H4 (cell line): Measurements from ENCODE around the gene GPR26. TPM values are rescaled to one million over a fixed set of nuclear protein-coding genes. Genes with fewer than 3 reads are reported as not detected.

Source experiments
- DNase-seq: peaks from one replicate; pipeline ENCODE4 v3.0.0-alpha.2; 2015; ENCODE audit warnings: low spot score
- total RNA-seq: library from RNA; depleted of rRNA; stranded (reverse); fragments of >200 nt; shearing (Covaris generic); gene quantifications from 2 replicates; pipeline ENCODE4 v1.2.3, GENCODE V29; 2014; rRNA removed

The GPR26 gene, protein sequence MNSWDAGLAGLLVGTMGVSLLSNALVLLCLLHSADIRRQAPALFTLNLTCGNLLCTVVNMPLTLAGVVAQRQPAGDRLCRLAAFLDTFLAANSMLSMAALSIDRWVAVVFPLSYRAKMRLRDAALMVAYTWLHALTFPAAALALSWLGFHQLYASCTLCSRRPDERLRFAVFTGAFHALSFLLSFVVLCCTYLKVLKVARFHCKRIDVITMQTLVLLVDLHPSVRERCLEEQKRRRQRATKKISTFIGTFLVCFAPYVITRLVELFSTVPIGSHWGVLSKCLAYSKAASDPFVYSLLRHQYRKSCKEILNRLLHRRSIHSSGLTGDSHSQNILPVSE
- not detected in 2 replicates for total RNA-seq

DNA sequence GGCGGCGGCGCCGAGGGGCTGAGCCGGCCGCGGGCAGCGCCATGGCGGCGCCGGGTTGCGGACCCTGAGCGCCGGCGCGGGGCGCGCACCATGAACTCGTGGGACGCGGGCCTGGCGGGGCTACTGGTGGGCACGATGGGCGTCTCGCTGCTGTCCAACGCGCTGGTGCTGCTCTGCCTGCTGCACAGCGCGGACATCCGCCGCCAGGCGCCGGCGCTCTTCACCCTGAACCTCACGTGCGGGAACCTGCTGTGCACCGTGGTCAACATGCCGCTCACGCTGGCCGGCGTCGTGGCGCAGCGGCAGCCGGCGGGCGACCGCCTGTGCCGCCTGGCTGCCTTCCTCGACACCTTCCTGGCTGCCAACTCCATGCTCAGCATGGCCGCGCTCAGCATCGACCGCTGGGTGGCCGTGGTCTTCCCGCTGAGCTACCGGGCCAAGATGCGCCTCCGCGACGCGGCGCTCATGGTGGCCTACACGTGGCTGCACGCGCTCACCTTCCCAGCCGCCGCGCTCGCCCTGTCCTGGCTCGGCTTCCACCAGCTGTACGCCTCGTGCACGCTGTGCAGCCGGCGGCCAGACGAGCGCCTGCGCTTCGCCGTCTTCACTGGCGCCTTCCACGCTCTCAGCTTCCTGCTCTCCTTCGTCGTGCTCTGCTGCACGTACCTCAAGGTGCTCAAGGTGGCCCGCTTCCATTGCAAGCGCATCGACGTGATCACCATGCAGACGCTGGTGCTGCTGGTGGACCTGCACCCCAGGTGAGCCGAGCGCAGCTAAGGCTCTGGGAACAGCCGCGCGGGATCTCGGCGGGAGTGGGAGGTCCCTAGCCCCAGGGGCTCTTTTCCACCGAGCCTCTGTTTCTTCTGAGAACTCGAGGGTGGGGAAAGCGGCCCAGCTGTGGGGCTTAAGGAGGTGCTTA is at the start of gene GPR26:
Gene GPR26 (plus strand): TSS at position 38 of the 919 bp plus-strand sequence. CDS start 53 bp downstream, at position 91.
- DNase-seq, result no peak

DNA sequence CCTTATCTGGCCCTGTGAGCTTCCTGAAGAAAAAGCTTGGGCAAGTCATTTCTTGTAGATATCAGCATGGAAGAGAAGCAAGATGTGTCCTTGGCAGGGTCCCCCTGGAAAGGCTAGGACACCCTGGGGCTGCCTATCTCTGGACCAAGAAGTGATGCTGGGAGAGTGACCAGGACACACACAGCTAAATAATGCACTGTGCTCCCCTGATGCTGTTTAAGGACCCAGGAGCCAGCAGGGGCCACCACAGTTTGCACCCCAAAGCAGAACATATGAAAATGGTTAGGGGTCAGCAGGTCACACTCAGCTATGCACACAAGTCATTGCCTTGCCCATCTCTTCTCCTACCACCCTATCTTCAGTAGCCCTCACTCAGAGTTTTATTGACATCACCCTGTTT is 47.9 kb upstream of the GPR26 start:
- DNase-seq, result no peak

DNA sequence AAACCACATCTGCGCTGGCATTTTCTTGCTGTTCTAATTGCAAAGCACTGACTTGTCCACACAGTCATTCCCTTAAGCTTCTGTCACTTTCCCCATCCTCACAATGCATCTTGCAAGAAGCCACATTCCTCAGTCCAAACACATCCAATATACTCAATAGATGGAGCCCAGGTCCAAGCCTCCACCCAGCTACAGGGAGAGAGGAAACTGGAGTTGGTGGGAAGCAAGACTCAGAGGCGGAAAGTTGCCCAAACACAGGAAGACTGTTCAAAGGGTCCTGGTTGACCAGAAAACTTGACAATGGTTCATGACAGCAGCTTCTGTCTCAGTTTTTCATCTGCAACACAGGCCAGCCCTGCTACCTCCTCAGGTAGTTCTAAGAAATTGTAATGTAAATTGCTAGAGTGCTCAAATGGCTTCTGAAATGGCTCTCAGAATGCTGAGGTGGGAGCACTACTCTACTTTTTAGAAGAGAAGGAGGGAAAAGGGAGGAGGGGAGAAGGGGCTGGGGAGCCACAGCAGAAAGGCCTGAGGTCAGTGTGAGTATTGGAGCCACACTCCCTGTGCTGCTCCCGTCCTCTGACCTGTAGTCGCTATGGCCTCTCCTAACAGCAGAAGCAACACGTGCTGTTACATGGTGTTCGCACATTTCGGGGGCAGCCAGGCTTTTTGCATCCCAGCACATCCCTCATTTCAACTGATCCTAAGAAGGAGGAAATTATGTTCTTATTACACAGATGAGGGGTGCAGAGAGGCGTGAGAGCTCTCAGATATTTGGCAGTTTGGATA is 46.9 kb upstream of the GPR26 start:
- DNase-seq, result no peak

DNA sequence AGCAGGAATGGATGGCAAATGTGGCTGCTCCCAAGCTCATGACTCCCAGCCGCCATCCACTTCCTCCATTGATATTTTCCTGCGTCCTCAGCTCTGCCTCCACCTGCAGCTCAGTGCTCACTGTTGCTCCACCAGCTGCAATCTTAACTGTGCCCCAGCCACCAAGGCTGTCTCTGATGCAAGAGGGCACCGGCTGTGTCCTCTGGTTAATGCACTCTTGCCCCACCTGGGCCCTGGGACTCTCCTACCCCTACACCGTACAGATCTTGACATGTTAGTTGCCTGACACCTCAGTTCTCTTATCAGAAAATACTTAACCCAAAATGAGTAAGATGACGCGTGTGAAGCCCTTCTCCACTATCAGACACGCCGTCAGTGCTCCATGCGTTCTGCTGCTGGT is 45.5 kb upstream of the GPR26 start:
- no peak for DNase-seq

DNA sequence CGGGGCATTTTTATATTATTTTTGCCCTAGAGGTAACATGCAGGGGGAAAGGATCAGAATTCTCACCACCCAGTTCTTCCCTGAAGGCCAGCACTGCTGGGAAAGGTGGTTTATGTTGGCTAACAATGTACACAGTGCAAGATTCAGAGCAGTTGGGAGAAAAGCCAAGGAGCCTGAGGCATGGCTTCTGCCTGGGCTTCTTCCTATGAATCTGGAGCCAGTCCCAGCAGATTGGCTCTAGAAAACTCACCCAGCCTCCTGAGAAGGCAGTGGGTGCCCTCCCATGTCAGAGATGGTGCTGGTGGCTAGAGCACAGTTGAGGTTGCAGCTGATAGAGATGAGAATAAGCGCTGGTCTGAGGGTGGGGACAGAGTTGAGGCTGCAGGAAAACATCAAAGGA is 44.7 kb upstream of the GPR26 start:
- DNase-seq, result no peak

DNA sequence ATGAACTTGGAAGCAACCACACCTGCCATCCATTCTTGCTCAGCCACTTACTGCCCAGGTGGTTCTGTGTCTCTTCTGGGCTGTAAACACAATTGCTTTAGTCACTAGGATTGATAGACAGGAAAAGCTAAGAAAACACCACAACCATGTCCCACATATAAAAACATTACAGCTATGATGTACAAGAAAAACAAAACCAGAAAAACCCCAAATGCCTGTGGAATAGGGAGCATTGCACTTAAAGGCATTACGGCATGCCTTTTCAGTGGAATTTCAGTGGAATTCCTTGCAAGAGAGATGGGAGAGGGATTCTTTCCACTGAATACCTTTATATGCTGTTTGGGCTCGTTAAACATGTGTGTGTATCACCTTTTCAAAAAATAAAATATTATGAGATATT is 44.2 kb upstream of the GPR26 start:
- no peak for DNase-seq

DNA sequence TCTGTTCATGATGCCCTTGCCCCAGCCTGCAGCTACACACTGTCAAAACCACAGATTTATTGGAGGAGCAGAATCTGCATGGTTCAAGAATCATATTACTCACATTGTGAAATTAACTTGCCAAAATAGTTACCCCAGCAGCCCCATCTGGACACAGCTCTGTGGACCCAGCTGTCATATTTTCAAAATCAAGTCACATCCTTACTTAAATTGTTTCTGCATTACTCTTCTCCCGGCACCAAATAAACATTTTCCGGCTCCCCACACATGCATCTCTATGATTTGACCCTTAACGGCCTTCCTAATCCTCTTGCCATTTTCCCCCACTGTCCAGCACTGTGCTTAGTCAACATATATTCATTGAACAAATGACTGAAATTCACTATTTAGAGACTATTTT is 43.8 kb upstream of the GPR26 start:
- DNase-seq, result no peak

DNA sequence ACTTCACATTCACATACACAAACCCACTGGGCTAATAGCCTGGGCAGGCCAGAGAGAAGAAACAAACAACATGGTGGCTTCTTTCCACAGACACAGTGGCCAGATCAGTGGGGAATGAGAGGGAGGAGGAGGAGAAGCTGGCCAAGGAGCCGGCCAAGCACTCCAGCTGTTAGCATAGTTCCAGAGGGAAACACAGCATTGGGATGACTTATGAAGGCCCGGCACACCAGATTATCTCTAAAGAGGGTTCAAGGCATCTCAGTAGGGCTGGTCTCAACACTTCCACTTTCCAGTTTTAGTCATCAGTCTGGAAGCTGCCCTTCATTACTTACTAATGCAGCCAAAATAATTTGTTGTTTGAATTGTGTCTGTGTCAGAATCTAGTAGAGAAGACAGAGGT is 42.1 kb upstream of the GPR26 start:
- DNase-seq, result no peak

DNA sequence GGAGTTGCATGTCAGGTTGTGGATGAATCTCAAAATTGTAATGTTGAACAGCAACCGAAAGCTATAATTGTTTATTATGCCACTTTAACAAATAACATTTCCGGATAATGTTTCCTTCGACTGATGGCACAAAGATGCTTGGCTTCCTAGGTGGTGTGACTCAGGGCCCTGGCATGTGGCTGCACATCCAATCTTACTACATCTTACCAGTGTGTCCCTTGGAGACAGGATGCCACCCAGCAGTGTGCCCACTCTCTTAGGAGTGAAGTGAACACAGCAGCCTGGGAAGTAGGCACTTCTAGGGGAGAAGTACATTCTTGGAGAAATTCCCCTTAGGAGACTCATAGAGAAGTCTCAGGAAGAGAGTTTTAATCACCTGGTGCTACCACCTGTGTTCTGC is 33.0 kb upstream of the GPR26 start:
- no peak for DNase-seq

DNA sequence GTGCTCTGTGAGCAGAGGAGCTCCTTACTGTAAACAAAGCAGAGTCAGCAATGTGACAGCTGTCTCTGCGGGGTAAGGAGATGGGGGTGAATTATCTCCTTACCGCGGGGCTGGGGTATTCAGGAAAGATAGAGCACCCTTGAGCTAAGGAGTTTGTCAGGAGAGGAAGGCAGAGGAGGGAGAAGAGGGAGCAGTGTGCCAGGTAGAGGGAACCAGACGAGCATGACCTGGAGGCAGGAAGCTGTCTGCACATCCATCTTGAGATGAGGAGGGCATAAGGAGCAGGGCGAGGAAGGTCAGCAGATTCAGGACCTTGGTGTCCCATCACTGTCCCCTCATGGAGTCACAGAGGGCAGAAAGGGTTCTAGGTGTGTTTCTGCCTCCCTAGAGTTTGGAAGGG is 32.5 kb upstream of the GPR26 start:
- DNase-seq, result no peak

DNA sequence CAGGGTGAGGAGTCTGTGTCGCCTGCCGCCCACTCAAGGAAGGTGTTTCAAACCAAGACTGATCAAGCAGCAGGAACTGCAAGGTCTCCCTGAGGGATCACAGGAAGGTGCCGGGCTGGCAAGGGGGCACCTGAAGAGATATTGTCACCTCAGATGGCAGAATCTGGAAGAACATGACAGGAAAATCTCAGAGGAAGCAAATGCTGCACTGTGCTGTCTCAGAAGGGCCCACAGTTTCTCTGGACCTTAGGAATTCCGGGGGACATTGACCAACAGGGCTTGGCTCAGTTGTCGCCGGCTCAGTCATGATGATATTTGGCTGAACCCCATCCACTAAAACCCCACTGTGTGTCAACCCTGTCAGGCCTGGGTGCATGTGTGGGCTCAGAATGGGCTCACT is 31.9 kb upstream of the GPR26 start:
- DNase-seq, result no peak

DNA sequence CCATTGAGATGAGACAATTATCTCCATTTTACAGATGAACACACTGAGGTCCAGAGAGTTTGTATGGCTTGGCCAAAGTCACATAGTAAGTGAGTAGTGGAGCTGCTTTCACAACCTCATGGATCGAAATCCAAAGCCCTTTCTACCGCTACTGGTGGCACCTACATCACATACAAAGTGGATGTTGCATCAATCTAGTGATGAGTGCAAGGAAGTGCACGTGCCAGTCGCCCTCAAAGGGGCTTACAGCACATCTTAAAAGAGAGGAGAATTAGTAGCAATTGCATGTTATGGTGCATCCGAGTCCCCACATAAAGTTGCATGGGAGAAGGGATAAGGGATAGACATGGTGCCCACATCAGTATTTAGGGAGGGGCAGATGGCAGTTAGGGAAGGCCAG is 31.0 kb upstream of the GPR26 start:
- no peak for DNase-seq

DNA sequence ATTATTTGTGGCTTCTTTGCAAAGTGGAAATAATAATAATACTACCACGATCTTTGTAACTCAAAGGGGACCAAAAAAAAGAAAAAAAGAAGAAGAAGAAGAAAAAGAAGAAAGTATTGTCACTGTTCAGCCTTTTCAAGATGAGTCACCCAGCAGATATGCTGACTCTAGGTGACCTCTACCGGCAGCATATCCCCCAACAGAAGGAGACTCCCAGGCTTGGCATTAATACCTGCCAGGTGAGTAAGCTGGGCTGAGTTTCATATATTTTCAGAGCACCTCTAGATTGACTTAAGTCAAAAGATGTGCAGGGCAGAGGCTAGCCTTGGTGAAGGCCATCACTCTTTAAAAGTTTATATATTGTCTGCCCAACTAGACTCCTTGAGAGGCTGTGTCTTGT is 30.4 kb upstream of the GPR26 start:
- DNase-seq, result no peak

DNA sequence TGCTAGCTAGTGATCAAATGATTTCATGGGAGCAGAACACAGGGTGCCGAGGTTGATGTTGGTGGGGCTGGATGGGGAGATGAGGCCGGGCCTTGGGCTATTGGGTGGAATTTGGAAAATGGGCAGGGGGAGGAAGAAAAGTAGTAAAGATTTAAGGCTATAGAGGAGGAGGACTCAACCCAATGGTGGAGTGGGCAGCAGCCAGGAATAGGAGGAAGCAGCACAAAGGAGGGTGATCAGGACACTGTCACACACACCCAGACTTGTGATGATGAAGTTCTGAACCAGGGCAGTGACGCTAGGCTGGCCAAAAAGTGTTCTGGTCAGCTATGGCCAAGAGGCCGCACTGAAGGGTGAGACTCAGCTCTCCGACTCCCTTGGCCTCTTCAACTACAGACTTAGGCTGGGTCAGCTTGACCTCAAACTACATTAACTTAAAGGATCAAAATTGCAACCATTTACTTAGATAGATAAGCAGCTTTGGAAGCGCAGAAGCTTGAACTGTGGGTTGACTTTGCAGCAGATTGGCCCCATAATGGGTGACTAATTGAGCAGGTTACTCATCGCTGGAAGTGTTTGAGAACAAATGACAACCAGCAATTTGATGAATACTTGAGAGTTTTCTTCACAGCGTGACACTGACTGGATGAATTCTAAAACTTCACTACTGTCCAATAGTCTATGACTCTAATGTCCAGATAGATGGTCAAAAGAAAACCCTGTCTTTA is 29.4 kb upstream of the GPR26 start:
- DNase-seq, result no peak

DNA sequence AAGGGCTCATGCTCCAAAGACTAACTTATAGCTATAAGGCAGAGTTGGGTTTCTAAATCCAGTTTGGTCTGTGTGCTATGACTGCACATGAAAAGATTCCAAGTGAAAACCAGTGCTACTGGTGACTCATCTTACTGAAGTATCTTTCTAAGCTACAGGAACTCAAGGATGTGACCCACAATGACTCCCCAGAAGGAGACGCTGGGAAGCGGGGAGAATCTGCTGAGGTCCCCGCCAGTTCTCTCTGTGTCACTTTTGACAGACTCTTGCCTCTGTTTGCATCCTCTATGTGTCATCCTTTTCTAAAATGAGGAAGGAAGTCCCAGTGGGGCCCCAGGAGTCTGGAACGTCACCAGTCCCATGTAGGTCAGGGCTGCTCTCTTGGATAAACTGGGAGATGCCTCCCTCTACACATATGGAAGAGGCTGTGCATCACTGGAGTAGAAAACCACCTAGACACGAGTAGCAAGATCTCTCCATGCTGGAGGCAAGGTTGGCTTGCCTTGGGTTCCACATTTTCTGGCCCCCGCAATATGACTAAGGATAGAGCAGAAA is 28.8 kb upstream of the GPR26 start:
- DNase-seq, result no peak

DNA sequence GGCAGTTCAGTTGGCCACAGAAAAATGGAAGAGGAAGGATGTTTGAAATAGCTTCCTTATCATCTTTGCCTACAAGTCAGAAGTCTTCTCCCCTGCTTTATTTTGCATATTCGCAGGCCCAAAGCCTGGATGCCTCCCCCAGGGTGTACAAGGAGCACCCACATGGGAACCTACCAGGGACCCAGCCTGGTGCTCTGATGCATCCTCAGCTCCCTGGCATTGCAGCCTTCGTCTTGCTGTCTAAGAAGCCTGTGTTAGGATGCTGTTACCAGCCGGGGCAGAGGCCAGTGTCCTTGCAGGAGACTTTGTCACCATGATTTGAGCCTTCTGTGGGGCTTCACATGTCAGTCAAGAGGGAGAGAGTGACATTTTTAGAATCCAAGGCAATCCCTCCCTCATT is 27.0 kb upstream of the GPR26 start:
- DNase-seq, result no peak

DNA sequence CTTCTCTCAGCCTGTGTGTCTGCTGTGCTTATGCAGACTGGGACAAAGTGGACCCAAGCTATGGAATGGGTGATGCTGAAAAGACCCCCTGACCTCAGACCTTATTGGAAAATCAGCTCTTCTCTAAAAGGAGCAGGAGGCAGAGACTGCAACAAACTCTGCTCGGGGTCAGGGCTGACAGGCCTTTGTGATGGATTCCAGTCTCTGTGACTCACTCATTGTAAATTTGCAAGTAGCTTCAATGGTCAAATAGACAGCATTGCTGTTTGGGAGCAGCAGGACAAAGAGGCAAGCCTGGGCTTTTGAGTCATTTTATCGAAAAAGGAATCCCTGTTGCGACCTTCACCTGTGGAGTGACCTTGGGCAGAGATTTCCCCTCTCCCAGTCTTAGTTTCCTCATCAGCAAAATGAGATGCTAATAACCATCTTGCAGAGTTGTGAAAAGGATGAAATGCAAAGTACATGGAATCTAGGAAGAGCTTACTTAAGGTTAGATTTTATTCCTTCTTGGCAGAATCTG is 26.1 kb upstream of the GPR26 start:
- DNase-seq, result no peak

DNA sequence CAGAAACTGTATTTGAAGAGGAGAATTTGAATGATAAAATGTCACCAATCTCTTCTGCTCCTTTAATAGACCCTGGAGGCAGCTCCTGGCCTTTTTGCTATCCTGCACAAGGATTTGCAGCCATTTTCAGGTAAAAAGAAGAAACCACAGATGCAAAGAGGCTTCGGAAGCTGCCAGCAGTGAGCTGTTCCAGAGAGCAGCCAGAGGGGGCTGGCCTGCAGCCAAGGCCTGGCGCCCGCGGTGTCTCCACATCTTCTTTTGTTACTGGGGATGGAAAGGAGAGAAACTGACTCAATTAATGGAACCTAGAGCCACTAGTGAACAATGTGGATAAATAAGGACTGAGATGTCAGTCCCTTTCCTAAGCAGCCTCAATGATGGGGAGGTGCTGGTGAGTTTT is 23.9 kb upstream of the GPR26 start:
- no peak for DNase-seq

DNA sequence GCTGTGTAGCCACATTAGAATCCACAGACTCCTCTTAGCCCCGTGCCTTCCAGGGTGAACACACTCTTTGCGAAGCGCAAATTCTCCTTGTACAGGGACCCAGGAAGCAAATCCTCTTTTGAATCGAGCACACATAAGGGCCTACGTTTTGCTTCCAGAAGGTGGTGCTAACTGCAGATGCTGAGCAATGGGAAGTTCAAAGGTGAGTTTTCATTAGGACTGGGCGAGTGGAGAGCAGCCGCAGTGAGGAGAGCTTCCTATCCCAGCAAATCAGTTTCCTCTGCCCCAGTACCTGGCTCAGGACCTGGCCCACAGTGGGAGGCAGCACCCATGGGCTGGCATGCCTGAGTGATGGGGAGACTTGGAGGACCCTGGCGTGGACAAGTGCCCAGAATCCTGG is 23.5 kb upstream of the GPR26 start:
- DNase-seq, result no peak

DNA sequence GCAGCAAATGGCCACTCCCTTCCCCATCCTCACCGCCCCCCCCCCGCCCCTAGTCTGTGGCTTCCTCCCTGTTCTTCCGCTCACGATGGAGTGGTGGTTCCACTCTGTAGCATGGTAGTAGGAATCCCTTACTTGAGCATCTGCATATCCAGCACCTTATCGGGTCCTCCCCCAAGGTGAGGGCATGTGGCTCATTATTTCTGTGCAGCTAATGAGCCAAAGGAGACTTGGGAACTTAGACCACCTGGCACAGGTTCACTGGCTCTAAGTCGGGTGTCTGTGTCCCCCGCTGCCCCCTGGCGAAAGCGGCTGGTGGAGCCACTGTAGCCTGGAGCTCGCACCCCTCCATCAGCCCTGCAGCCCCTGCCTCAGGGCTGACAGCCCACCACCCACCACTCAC is 22.8 kb upstream of the GPR26 start:
- DNase-seq, result no peak

DNA sequence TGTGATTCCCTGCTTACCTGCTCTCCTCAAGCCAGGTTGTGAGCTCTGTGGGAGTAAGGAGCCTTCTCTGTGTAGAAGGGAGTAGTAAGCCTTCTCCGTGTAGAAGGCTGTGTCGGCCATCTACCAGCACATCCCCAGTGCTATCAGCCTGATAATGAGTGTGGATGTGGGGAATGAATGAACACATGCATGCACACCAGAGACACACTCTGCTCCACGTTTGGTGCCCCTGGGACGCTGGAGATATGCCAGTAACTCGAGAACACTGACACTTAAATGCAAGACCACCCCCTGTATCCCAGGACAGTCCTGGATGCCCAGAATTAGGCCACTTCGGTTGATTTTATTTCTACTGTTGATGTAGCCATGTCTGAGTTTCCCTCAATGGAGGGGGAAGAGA is 21.1 kb upstream of the GPR26 start:
- DNase-seq, result no peak
